ENCODE data around the gene PDIK1L.

DNA sequence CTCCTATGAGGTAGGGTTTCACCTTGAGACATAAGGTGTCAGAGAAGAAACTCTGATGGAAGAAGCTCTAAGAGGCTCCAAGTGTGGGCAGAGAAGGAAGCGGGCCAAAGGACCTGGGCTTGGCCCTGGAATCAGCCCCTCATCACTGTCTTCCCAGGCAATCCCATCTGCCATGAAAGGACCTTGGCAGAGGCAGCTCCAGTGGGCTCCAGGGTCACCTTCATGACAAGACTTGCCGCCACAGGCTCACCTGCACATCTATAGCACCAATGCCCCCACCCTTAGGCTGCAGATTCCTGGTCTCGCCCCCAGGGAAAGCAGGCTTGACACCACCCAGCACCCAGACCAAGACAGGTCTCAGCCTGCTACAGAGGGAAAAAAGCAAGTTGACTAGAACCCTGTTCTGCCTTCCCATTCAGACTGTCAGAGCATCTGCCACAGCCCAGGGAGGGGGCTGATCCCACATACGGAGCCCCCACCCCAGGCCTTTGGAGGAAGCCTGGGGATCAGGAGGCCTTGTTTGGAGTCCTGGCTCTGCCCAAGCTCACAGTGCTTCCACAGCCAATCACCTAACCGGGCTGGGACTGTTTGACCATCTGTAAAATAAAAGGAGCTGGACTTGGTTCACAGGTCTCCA is 46.8 kb downstream of the PDIK1L start:
- TF ChIP-seq EZH2 (IDR thresholded peaks at IDR 0.05; ENCODE audit: insufficient read depth, low read length) = no peak
- TF ChIP-seq, protein P1, sequence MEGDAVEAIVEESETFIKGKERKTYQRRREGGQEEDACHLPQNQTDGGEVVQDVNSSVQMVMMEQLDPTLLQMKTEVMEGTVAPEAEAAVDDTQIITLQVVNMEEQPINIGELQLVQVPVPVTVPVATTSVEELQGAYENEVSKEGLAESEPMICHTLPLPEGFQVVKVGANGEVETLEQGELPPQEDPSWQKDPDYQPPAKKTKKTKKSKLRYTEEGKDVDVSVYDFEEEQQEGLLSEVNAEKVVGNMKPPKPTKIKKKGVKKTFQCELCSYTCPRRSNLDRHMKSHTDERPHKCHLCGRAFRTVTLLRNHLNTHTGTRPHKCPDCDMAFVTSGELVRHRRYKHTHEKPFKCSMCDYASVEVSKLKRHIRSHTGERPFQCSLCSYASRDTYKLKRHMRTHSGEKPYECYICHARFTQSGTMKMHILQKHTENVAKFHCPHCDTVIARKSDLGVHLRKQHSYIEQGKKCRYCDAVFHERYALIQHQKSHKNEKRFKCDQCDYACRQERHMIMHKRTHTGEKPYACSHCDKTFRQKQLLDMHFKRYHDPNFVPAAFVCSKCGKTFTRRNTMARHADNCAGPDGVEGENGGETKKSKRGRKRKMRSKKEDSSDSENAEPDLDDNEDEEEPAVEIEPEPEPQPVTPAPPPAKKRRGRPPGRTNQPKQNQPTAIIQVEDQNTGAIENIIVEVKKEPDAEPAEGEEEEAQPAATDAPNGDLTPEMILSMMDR (IDR thresholded peaks at IDR 0.05; ENCODE audit: insufficient read depth, low read depth, low read length) = no peak
